Glutamatergic neuron (in vitro differentiated cells): ENCODE measurements around the gene IRF6. TPM values are rescaled to one million over a fixed set of nuclear protein-coding genes. Genes with fewer than 3 reads are reported as not detected.

Experiments
- DNase-seq: peaks from one replicate; pipeline ENCODE4 v3.0.0; 2022
- H3K27ac Mint-ChIP-seq: one replicate; pipeline ENCODE4 v1.8.0; 2020; ENCODE audit warnings: mild to moderate bottlenecking, mixed read lengths, inconsistent platforms; ENCODE audit not compliant: unreplicated experiment
- H3K27me3 Mint-ChIP-seq: one replicate; pipeline ENCODE4 v1.8.0; 2020; ENCODE audit warnings: mild to moderate bottlenecking, moderate library complexity, mixed read lengths, inconsistent platforms; ENCODE audit not compliant: unreplicated experiment
- H3K36me3 Mint-ChIP-seq: one replicate; pipeline ENCODE4 v1.8.0; 2020; ENCODE audit warnings: mild to moderate bottlenecking, mixed read lengths, inconsistent platforms; ENCODE audit not compliant: unreplicated experiment
- H3K4me1 Mint-ChIP-seq: one replicate; pipeline ENCODE4 v1.8.0; 2020; ENCODE audit warnings: mild to moderate bottlenecking, low read depth, mixed read lengths, inconsistent platforms; ENCODE audit not compliant: unreplicated experiment
- H3K4me3 Mint-ChIP-seq: one replicate; pipeline ENCODE4 v1.8.0; 2020; ENCODE audit warnings: mild to moderate bottlenecking, mixed read lengths, inconsistent platforms; ENCODE audit not compliant: unreplicated experiment
- H3K9me3 Mint-ChIP-seq: one replicate; pipeline ENCODE4 v1.8.0; 2020; ENCODE audit warnings: mild to moderate bottlenecking, moderate library complexity, mixed read lengths, inconsistent platforms; ENCODE audit not compliant: unreplicated experiment
- total RNA-seq: library from RNA; stranded (reverse); fragmentation: NEBNext Ultra II Directional; extraction: Animal tissue kit (Norgen Biotek cat#: 25700); gene quantifications from one replicate; pipeline ENCODE4 v1.2.1, GENCODE V29; 2021; ENCODE audit not compliant: unreplicated experiment
- TF ChIP-seq, protein P1 (sequence below): fragments of 200-600 bp; sonication (generic); IDR thresholded peaks from one replicate; pipeline ENCODE4 v1.5.0; 2021; ENCODE audit not compliant: partially characterized antibody, unreplicated experiment

IRF6 gene
- total RNA-seq, 1 donor from 2014 or later = 0.47 TPM

GRCh38 chr1:209830722-209831121 is 24.8 kb upstream of the IRF6 start:
- Mint-ChIP-seq H3K4me3 (no peak overlapping the region), H3K27me3 (no peaks in the 10 kb centered on the region)

GRCh38 chr1:209829716-209830115 is 23.8 kb upstream of the IRF6 start:
- H3K4me1 Mint-ChIP-seq = peaks cover 4% of the 10 kb centered on the region
- no peak overlapping the region for H3K27ac Mint-ChIP-seq
- H3K36me3 Mint-ChIP-seq = no peaks in the 10 kb centered on the region
- H3K4me3 Mint-ChIP-seq = peak overlapping the region; percentile 71
- no peaks in the 10 kb centered on the region for H3K9me3 Mint-ChIP-seq
- no peak for DNase-seq
- no peaks in the 10 kb centered on the region for H3K27me3 Mint-ChIP-seq
- TF ChIP-seq, protein P1, sequence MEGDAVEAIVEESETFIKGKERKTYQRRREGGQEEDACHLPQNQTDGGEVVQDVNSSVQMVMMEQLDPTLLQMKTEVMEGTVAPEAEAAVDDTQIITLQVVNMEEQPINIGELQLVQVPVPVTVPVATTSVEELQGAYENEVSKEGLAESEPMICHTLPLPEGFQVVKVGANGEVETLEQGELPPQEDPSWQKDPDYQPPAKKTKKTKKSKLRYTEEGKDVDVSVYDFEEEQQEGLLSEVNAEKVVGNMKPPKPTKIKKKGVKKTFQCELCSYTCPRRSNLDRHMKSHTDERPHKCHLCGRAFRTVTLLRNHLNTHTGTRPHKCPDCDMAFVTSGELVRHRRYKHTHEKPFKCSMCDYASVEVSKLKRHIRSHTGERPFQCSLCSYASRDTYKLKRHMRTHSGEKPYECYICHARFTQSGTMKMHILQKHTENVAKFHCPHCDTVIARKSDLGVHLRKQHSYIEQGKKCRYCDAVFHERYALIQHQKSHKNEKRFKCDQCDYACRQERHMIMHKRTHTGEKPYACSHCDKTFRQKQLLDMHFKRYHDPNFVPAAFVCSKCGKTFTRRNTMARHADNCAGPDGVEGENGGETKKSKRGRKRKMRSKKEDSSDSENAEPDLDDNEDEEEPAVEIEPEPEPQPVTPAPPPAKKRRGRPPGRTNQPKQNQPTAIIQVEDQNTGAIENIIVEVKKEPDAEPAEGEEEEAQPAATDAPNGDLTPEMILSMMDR = no peak

More at GRCh38 chr1:209830722-209831121, 24.8 kb upstream of the IRF6 start:
- no peak for DNase-seq
- TF ChIP-seq, protein P1 = no peak
- peaks cover 4% of the 10 kb centered on the region for H3K4me1 Mint-ChIP-seq
- no peaks in the 10 kb centered on the region for H3K9me3 Mint-ChIP-seq
- no peaks in the 10 kb centered on the region for H3K36me3 Mint-ChIP-seq
- H3K27ac Mint-ChIP-seq = no peak overlapping the region

DNA sequence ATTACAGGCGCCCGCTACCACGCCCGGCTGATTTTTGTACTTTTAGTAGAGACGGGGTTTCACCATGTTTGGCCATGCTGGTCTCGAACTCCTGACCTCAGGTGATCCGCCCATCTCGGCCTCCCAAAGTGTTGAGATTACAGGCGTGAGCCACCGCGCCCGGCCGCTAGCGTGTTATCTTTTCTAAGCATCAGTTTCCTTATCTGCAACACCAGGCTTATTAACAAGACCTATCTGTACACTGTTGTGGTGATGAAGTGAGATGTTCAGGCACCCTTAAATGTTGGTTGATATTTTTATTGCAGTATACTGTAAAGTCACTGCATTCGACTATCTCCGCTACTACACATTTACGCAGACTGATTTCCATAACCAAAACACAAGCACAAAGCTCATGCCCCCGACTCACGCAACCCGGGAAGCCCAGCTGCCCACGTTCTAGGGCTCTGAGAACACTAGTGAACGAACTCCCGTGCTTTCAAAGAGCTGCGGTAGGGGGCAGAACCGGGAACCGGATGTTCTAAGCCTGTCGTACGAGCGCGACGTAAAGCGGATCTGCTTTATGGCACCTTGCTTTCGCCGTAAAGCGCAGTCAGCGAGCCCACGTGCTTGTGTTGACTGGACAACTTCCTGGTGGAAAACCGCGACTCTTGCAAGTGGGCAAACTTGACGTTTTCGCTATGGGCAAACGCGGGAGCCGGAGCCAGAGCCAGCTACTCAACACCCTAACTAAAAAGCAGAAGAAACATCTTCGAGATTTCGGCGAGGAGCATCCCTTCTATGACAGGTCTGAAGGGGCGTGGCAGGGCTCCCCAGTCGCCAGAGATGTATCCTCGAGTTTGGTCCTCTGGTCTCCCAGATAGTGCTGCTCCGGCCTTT is 21.7 kb upstream of the IRF6 start, which contains the start of gene UTP25:
UTP25 (plus strand) TSS at position 589 of the 879 bp plus-strand sequence; CDS start at position 681, 92 bp downstream.
- no peaks in the 10 kb centered on the region for H3K36me3 Mint-ChIP-seq
- DNase-seq = peak; percentile 93
- H3K9me3 Mint-ChIP-seq = no peaks in the 10 kb centered on the region
- peak within 1 kb of the TSS; percentile 93 for H3K27ac Mint-ChIP-seq
- no peaks in the 10 kb centered on the region for H3K27me3 Mint-ChIP-seq
- peaks cover 4% of the 10 kb centered on the region for H3K4me1 Mint-ChIP-seq
- H3K4me3 Mint-ChIP-seq = peak within 1 kb of the TSS; percentile 89
- TF ChIP-seq, protein P1 = peak; percentile 41

GRCh38 chr1:209825591-209826434 is 19.9 kb upstream of the IRF6 start:
- no peak for DNase-seq
- Mint-ChIP-seq H3K36me3 (no peaks in the 10 kb centered on the region), H3K27ac (no peak overlapping the region), H3K27me3 (no peaks in the 10 kb centered on the region), H3K4me3 (no peak overlapping the region), H3K4me1 (peaks cover 4% of the 10 kb centered on the region), H3K9me3 (no peaks in the 10 kb centered on the region)
- TF ChIP-seq, protein P1 = no peak
